Body of pancreas (tissue), 4 donors: Measurements from ENCODE around the gene DYRK1A.

ENCODE experiments used
- CTCF ChIP-seq, 7 experiments: fragments of 450-650 bp in 4 of 7; fragments of 200-600 bp in 3 of 7; sonication (generic) in 3 of 7; IDR thresholded peaks; one replicate each; pipeline ENCODE4 v1.5.1; 2016 to 2019; ENCODE audit warnings: antibody characterized with exemption in 7 of 7
- POLR2A ChIP-seq, 3 donors: fragments of 450-650 bp; IDR thresholded peaks; one replicate each; pipeline ENCODE4 v1.6.1; 2016; ENCODE audit warnings: antibody characterized with exemption in 3 of 3, mild to moderate bottlenecking in 2 of 3

GRCh38 chr21:37383784-37384311 is 17.3 kb downstream of the DYRK1A start:
- TF ChIP-seq CTCF (IDR thresholded peaks at IDR 0.05) (no peak), POLR2A (IDR thresholded peaks at IDR 0.05) (no peak)
